ENCODE measurements around the gene C14orf119. TPM values are rescaled to one million over a fixed set of nuclear protein-coding genes. Genes with fewer than 3 reads are reported as not detected.
A peak's percentile ranks its signal among the peaks of the same experiment; 100 is the strongest.
"Not testable (repeated sequence)": the region's sequence is repeated elsewhere in the genome, so short reads cannot be mapped to it uniquely, and the experiment has no call there.

The C14orf119 gene
- total RNA-seq, 1 donor, result 35.0 TPM

GRCh38 chr14:23107620-23108019 lies 12.3 kb downstream of the C14orf119 start:
- DNase-seq (ENCODE audit: low read depth in 2 of 3, low spot score in 2 of 3), result not testable (repeated sequence)

- not testable (repeated sequence) for DNase-seq (ENCODE audit: low read depth in 2 of 3, low spot score in 2 of 3)
These were observed 12.9 kb downstream of the C14orf119 start for GRCh38 chr14:23108169-23108568.

DNA sequence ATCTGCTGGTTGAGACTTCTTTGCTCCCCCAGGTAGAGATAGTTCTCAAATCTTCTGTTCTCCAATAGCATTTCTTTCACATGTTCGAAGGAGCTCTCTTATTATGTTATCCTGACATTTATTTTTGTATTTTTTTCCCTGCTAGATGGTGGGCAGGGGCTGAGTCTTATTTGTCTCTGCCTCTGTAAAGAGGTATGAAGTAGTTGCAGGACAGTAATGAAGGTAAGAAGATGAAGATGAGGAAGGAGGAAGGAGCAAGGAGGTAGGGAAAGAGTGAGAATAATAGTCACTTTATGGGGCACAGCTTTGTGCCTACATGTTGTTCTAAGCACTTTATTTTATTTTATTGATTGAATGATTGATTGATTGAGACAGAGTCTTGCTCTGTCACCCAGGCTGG lies 14.5 kb downstream of the C14orf119 start:
- DNase-seq (ENCODE audit: low read depth in 2 of 3, low spot score in 2 of 3), result no peak

GRCh38 chr14:23110579-23111365 lies 15.5 kb downstream of the C14orf119 start:
- no peak for DNase-seq (ENCODE audit: low read depth in 2 of 3, low spot score in 2 of 3)

GRCh38 chr14:23112359-23113178 lies 17.3 kb downstream of the C14orf119 start:
- DNase-seq (ENCODE audit: low read depth in 2 of 3, low spot score in 2 of 3), result peak in 2 of 3 donors; percentile 87 to 93

DNA sequence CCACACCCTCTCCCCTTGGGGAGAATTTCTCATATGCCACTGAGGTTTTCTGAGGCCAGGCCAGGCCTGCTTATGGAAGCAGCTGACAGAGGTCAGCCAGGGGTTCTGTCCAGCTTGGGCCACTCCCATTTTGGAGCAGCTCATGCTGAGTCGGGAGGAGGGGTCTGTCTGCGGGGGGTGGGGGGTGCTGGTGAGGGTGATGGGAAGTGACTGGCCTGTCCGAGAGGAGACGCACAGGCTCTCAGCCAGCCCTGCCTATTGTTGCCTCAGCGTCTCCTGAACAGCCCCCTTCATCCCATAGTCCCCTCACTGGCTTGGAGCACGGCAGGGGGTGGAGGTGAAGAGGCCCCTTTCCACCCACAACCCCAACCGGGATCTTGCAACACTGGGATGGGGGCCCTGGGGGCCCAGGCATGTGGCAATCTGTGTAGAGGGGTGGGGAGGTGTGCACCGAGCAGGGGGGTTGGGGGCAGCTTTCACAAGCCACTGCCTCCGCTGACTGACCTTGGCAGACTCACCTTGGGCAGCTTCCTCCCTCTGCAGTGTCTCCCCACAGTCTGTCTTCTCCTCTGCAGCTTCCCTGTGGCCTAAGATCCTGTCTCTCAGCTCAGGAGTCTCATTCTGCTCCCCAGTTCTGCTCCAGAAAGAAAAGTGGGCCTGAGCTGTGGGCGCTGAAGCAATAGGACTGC lies 18.3 kb downstream of the C14orf119 start:
- no peak for DNase-seq (ENCODE audit: low read depth in 2 of 3, low spot score in 2 of 3)

DNA sequence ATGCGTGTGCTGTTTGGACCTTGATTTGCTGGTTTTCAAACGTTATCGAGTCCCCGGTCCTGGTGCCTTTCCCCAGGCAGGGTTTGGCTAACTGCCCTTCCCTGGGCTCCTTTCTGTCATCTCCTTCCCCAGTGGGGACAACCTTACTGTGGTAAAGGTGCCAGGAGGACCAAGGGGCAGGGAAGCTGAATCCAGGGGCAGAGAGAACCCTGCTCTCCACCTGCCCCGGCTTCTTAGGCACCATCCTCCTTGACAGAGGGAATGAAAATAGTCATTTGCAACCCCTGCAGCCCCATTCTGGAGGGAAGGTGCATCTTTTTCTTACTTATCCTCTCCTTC lies 18.8 kb downstream of the C14orf119 start:
- no peak for DNase-seq (ENCODE audit: low read depth in 2 of 3, low spot score in 2 of 3)

GRCh38 chr14:23114669-23115038 lies 19.3 kb downstream of the C14orf119 start:
- DNase-seq (ENCODE audit: low read depth in 2 of 3, low spot score in 2 of 3), result no peak

DNA sequence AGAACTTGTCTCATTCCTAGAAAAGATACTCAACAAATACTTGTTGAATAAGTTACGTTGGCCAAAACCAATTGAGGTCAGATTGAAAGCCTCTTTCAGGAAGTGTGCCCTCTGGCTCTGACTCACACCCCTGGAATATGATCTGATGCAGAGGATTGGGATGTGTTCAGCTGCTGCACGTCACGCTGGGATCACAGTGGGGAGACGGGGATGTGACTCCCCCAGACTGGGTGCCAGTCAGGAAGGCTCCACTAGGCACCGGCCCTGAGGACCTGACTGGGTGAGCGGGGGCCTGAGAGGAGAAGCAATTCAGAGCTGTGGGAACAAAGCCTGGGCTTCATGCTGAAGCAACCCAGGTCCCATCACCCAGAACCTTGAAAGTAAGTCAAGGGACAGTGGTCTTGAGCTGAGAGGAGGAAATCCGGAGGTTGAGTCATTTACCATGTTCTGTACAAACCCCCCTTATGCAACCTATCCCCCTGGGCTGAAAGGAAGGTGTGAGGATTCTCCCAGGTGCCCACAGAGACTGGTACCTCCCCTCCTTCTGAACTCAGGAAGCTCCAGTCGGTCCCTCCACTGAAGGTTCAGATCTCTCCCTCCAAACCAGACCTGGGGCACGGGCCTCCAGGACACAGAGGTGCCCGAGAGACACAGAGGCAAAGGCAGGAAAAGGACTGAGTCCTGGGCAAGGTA lies 19.9 kb downstream of the C14orf119 start:
- no peak for DNase-seq (ENCODE audit: low read depth in 2 of 3, low spot score in 2 of 3)

- DNase-seq (ENCODE audit: low read depth in 2 of 3, low spot score in 2 of 3), result no peak
These were observed 20.6 kb downstream of the C14orf119 start for GRCh38 chr14:23115918-23116317.

- no peak for DNase-seq (ENCODE audit: low read depth in 2 of 3, low spot score in 2 of 3)
These were observed 22.2 kb downstream of the C14orf119 start for GRCh38 chr14:23117371-23118020.

GRCh38 chr14:23118506-23119362 lies 23.4 kb downstream of the C14orf119 start, which contains the start of gene CEBPE:
CEBPE (minus strand) TSS chr14:23119255; CDS start chr14:23119091, 164 bp downstream.
- DNase-seq (ENCODE audit: low read depth in 2 of 3, low spot score in 2 of 3), result no peak

DNA sequence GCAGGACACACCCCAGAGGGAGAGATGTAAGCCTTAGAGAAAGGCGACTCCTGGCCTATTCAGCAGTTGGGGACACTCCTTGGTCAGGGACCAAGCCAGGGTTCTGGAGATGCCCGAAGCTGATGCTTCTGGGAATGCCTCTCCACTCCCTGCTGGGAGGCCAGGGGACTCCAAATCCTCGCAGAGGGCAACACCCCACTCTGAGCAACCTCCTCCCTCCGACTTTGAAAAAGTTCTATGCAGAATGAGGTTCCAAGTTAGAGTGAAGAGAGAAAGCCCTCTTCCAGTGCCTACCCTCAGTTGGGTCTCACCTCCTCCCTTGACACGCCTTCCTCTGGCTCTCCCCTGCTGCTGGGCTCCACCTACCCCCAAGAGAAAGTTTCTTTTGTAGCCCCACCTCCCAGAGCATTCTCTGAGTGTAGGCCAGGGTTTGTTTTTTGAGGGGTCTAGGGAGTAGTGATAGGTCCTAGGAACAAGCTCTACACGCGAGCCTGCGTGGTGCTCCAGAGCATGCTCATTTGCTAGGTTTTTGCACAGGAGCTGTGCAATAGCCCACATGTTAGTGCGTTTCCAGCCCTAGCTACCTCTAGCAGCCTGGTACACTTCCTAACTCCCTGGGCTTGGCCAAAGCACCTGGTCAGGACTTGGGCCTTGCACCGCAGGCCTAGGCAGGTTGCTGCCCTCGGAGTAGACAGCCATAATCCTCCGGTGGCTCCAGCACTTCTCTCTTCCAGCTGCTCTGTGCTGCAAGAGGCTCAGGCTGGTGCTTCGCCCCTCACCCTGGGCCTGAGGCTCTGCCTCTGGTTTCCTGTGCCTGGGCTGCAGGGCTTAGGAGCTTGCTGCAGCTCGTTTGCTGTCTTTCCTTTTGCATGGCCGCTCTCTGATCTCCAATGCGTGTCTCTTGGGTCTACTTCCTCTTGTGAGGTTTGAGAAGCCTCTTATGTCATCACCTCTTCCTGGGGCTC lies 24.3 kb downstream of the C14orf119 start:
- DNase-seq (ENCODE audit: low read depth in 2 of 3, low spot score in 2 of 3), result peak; percentile 23 to 63 (median 42)

DNA sequence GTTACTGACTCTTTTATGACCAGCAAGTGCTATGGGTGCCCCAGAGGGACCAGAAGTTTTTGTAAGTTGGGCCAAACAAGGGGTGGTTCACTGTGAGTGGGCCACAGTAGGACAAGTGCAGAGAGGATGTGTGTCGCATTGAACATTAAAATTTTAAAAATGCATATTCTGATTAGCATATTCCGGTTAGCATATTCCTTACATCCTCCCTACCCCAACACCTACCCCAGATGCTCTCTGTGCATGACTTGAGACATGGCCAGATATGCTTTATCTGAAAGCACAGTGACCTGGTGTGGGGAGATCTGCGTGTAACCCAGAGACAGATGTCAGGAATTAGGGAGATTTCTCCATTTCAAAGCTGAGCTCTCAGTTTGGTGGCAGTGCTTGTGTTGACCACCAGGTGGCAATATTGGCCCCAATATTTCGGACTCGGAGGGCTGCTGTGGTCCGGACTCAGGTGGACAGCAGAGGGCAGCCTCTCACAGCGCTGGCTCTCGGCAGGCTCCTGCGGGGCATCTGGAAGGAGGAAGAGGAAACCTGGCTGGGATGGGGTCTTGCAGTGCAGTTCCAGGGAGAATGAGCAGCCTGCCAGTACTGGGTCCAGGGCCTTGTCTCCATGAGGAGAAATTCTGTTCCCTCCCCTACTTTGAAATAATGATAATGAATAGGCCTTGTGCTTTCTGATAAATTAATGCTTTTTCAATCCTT lies 25.4 kb downstream of the C14orf119 start:
- DNase-seq (ENCODE audit: low read depth in 2 of 3, low spot score in 2 of 3), result peak; percentile 65 to 90 (median 86)

GRCh38 chr14:23121361-23121771 lies 26.1 kb downstream of the C14orf119 start:
- no peak for DNase-seq (ENCODE audit: low read depth in 2 of 3, low spot score in 2 of 3)

- DNase-seq (ENCODE audit: low read depth in 2 of 3, low spot score in 2 of 3), result no peak
These were observed 26.8 kb downstream of the C14orf119 start for GRCh38 chr14:23122086-23122485.

DNA sequence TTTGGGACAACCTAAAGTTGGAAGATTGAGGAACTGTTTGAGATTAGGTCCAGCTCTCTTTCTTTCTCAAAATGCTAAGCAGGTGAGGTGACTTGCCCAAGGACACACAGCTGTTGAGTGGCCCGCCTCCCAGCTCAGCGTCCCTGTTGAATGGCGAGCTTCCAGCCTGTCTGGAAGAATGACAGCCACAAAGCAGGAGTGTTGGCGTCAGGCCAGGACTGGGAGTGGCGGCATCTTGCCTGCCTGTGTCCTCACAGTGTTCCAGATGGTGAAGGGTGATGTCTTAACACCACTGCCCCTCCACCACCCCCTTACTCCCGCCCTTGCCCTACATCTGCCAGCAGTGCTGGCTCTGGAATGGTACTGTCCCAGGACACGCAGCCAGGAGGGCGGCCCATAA lies 28.1 kb downstream of the C14orf119 start:
- DNase-seq (ENCODE audit: low read depth in 2 of 3, low spot score in 2 of 3), result no peak
